GM15510 (cell line): ENCODE data around the gene RPN1.

Source experiments
- POLR2A ChIP-seq: IDR thresholded peaks from 3 replicates; pipeline ENCODE4 v1.6.1; 2011; ENCODE audit warnings: borderline replicate concordance; ENCODE audit not compliant: insufficient read length; ENCODE audit errors: extremely low read depth

RPN1 gene

DNA sequence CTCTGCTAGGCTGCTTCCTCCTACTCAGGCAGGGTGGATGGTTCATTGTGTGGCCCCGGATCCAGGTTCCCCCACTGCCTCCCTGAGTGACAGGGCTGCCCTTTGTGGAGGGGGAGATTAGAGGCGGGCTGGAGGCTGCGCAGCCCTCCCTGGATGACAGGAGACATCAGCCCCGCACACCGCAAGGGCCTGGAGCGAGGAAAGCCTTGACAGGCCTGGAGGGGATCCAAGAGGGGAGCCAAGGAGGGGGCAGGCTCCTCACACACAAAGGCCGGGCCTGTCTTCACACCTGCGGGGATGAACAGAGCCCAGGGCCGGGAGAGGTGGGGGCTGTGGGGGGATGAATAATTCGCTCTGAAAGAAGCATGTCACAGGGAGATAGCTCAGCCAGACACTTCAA, 72.9 kb downstream of the RPN1 start:
- no peak for TF ChIP-seq POLR2A

- no peak for TF ChIP-seq POLR2A
Observed at GRCh38 chr3:128576290-128576689, 74.3 kb downstream of the RPN1 start.

DNA sequence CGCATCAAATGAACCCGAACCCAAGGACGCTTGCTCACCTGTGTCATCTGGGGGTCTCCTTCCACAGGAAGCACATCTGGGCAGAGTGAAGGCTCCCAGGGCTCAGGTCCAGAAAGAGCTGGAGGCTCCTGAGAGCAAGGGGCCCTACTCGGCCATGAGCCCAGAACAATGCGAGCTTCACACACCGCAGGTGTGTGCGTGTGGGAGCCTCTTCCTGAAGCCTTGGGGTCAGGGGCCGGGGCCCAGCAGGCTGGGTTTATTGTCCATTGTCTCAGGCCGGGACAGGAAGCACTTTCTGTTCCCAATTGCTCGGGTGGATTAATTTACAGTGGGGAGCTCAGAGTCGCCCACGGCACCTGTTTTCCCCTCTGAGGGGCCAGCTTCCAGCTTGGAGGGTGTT, 74.8 kb downstream of the RPN1 start:
- TF ChIP-seq POLR2A: no peak

DNA sequence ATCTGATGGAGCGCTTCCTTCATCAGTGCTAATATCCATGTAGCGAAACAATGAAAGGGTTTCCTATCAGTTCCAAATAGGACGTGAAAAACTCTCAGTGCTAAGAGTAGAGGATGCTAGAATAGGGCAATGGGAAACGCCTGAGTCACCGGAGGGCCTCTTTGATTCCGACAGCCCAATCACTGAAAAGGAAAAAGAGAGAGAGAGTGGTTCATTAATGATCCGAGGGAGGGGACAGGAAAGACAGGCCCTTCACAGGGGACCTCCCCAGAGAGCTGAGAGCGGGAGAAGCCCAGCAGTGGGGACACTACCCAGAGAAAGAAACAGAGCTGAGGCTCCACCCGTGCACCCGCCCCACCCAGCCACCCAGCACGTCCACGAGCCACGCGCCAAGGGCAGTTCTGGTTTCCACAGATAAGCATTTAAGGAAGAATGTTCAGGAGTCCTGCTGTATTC, 76.9 kb downstream of the RPN1 start:
- no peak for TF ChIP-seq POLR2A

GRCh38 chr3:128573160-128573559, 77.5 kb downstream of the RPN1 start:
- no peak for TF ChIP-seq POLR2A

DNA sequence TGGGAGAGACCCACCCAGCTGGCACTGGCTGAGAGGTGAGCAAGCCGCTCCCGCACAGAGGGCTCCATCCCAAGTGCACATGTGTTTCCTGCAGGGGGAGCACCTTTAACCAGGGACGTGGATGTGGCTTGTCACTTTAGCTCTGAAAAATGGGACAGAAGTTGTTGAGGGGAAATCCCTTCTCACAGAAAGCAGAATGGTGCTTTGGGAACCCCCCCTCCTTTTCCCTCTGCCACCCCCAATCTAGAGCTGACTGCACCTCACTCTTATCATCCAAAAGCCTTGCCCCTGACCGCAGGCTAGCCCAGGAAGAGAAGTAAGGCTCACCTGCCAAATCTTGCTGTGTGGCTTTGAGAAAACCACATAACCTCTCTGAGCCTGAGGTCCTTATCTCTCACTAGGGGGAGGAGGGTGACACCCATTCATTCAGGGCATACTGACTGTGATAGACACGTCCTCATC, 77.9 kb downstream of the RPN1 start:
- TF ChIP-seq POLR2A: no peak

DNA sequence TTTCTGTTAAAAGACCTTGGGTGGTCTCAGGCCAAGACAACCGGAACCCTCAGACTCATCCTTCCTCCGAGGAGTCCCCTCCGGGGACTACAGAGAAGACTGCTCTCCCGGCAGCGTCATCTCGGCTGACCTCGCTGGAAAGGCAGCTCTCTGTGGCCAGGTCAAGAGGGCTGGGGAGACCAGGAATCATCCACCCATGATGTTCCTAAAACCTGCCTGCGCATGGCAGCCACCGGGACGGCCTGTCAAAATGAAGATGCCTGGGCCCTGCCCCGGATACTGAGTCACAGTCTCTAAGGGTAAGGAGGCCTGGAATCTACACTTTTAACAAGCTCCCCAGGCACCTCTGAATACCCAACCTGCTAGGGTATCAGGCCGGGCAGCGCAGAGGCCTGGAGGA, 78.6 kb downstream of the RPN1 start:
- TF ChIP-seq POLR2A: no peak
